CD1c-positive myeloid dendritic cell (primary cell): ENCODE measurements around the gene APC2.
"Not testable (repeated sequence)": the region's sequence is repeated elsewhere in the genome, so short reads cannot be mapped to it uniquely, and the experiment has no call there.

Source experiments
- DNase-seq: peaks from one replicate; pipeline ENCODE4 v3.0.0-alpha.2; 2016; ENCODE audit errors: extremely low spot score

Gene APC2

GRCh38 chr19:1466461-1467214 lies 16.7 kb downstream of the APC2 start:
- no peak for DNase-seq

- DNase-seq: no peak
These were observed 17.2 kb downstream of the APC2 start for GRCh38 chr19:1467215-1467489.

- no peak for DNase-seq
These were observed 17.8 kb downstream of the APC2 start for GRCh38 chr19:1467490-1468273.

- no peak for DNase-seq
These were observed 18.4 kb downstream of the APC2 start for GRCh38 chr19:1468274-1468820.

DNA sequence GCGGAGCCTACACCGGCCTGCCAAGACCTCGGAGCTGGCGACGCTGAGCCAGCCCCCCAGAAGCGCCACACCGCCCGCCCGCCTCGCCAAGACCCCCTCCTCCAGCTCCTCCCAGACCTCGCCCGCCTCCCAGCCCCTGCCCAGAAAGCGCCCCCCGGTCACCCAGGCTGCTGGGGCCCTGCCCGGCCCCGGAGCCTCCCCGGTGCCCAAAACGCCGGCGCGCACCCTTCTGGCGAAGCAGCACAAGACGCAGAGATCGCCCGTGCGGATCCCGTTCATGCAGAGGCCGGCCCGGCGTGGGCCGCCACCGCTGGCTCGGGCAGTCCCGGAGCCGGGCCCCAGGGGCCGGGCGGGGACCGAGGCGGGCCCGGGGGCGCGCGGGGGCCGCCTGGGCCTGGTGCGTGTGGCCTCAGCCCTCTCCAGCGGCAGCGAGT lies 18.9 kb downstream of the APC2 start:
- peak; percentile 41 for DNase-seq

DNA sequence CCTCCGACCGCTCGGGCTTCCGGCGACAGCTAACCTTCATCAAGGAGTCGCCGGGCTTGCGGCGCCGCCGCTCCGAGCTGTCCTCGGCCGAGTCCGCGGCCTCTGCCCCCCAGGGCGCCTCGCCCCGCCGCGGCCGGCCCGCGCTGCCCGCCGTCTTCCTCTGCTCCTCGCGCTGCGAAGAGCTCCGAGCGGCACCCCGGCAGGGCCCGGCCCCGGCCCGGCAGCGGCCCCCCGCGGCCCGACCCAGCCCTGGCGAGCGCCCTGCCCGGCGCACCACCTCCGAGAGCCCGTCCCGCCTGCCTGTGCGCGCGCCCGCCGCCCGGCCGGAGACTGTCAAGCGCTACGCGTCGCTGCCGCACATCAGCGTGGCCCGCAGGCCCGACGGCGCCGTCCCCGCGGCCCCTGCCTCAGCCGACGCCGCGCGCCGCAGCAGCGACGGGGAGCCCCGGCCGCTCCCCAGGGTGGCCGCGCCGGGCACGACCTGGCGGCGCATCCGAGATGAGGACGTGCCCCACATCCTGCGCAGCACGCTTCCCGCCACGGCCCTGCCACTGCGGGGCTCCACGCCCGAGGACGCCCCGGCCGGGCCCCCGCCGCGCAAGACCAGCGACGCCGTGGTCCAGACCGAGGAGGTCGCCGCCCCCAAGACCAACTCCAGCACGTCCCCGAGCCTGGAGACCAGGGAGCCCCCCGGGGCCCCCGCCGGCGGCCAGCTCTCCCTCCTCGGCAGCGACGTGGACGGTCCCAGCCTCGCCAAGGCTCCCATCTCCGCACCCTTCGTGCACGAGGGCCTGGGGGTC lies 19.5 kb downstream of the APC2 start:
- no peak for DNase-seq

DNA sequence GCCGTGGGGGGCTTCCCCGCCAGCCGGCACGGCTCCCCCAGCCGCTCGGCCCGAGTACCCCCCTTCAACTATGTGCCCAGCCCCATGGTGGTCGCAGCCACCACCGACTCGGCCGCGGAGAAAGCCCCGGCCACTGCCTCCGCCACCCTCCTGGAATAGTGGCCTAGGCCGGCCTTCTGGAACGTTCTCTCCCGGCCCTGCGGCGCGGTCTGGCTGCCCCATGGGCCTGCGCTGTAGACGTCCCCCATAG lies 20.1 kb downstream of the APC2 start:
- no peak for DNase-seq

DNA sequence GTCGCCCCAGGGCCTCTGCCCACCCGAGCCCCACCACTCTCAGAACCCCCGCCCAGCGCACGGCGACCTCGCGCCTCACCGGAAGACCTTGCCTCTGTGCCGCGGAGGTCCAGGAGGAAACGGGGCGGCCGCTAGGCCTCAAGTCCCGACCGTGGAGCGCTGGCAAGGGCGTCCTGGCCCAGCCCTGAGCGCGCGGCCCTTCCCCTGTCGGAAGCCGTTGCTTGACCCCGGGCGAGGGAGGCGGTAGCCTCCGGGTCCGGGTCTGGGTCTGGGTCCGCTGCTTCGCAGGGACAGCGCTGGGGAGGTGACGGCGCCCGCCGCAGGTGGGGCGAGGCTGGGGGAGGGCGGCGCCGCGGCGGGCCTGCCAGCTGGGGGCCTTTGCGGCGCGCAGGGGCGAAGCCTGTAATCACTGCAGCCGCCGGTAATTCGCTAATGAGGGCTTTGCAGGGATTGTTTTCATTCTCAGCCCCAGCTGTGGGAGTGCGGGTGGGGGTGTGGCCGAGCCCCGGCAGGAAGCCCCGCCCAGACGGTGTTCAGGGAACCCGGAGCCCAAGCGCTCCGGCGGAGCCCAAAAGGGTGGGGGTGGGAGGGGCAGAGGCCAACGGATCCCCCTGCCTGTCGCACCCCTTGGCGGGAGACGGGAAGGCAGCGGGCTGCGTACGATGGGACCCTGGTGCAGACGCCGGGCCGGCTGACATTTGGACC lies 20.5 kb downstream of the APC2 start:
- peak; percentile 25 for DNase-seq

GRCh38 chr19:1471010-1471514 lies 21.1 kb downstream of the APC2 start:
- DNase-seq: peak; percentile 22

GRCh38 chr19:1471515-1472160 lies 21.7 kb downstream of the APC2 start:
- DNase-seq: peak; percentile 39

GRCh38 chr19:1472231-1473084 lies 22.5 kb downstream of the APC2 start:
- no peak for DNase-seq

DNA sequence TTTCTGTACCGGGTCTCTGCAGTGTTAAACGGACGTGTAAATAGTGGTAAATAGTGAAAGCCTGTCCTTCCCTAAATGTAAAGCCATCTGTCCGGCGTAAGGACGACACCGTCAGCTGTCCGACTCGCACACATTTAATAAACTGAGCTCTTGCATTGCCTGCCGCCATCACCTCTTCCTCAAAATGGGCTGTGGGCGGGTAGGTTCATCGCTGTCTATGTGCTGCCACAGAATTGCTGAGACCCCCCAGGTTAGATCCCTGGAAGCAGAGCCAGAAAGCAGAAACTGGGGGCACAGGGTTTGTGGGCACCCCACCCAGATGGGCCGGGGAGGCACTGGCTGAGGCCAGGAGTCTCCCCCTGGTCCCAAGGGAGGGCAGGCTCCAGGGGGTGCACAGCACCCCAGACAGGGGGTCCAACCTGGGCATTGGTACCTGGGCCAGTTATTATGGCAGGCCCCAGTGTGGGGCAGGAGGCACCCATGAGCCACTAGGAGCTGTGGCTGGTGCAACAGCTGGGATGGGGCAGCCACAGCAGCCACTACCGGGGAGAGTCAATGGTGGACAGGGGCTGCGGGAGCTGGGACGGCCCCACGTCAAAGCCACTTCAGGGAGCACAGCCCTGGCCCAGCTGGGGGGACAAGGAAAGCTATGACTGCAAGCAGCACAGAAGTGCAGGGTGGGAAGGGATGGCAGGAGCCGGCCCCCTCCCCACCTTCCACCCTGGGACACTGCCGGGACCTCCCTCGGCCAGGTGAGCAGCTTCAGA lies 23.3 kb downstream of the APC2 start:
- DNase-seq: no peak

DNA sequence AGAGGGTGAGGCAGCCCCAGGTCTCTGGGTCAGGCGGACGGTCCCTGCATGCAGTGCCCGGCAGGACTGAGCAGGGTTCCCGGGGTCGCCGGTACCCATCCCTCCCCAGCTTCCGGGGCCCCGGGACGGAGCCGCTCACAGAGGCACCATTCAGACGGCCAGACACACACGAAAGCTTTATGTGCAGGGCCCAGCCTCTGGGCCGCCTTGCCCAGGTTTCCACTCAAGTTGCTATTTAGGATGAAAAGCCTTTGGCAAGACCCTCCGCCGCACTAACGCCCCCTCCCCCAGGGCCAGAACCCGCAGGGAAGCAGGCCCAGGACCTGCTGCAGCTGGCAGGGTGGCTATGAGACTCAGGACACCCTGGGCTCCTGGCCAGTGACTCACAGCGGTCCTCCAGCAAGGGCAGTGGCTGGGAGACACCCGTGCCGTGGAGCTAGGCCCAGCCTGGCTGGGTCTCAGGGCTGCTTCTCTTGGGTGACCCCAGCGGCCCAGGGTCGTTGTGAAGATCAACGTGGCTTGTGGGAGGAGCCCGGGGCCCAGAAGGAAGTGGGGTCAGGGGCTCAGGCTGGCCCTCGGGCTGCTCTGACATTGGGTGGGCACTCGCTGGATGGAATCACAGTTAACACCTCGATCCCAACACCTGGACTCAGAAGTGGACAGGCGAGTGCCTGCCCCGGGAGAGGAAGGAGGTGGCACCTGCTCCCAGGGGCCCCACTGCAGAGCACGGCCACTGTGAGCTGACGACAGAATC lies 24.3 kb downstream of the APC2 start:
- DNase-seq: no peak

GRCh38 chr19:1474765-1475351 lies 24.9 kb downstream of the APC2 start:
- no peak for DNase-seq

- no peak for DNase-seq
These were observed 26.0 kb downstream of the APC2 start for GRCh38 chr19:1475751-1476437.

- DNase-seq: not testable (repeated sequence)
These were observed 27.1 kb downstream of the APC2 start for GRCh38 chr19:1477056-1477455.

- peak; percentile 97 for DNase-seq
These were observed 29.2 kb downstream of the APC2 start, which contains the start of gene C19orf25 for GRCh38 chr19:1478934-1479707. TSS of gene C19orf25 (minus strand) at chr19:1479215. CDS start at chr19:1478903, 312 bp downstream.
